Raji (cell line): ENCODE measurements around the gene UBL3.

Source experiments
- POLR2A ChIP-seq: IDR thresholded peaks from 2 replicates; pipeline ENCODE4 v1.6.1; 2011; ENCODE audit warnings: low read depth, low read length, control low read depth; ENCODE audit not compliant: insufficient read depth

Gene UBL3

GRCh38 chr13:29844441-29844840, 6.0 kb downstream of the UBL3 start:
- no peak for TF ChIP-seq POLR2A

GRCh38 chr13:29840585-29840984, 9.8 kb downstream of the UBL3 start:
- TF ChIP-seq POLR2A: no peak

DNA sequence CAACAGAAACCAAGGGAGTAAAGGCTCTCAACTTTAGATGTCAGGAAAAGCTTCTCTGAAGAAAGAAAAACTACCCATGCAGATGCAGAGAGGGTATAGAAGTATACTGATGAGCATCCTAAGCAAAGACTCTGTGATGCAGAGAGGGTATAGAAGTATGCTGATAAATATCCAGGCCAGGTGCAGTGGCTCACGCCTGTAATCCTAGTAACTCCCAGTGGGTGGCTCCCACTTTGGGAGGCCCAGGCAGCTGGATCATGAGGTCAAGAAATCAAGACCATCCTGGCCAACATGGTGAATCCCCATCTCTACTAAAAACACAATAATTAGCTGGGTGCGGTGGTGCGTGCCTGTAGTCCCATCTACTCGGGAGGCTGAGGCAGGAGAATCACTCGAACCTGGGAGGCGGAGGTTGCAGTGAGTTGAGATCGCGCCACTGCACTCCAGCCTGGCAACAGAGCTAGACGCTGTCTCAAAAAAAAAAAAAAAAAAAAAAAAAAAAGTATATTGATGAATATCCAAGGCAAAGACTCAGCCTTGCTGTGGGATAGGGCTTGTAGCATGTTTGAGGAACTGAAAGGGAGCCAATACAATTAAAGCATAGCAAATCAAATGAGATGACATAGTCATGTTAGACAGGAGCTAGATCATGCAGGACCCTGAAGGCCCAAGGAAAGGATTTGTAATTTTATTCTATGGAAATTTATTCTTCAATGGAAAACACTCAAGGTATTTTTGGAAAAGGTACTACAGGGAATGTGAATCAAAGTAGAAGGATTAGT, 14.9 kb downstream of the UBL3 start:
- no peak for TF ChIP-seq POLR2A

DNA sequence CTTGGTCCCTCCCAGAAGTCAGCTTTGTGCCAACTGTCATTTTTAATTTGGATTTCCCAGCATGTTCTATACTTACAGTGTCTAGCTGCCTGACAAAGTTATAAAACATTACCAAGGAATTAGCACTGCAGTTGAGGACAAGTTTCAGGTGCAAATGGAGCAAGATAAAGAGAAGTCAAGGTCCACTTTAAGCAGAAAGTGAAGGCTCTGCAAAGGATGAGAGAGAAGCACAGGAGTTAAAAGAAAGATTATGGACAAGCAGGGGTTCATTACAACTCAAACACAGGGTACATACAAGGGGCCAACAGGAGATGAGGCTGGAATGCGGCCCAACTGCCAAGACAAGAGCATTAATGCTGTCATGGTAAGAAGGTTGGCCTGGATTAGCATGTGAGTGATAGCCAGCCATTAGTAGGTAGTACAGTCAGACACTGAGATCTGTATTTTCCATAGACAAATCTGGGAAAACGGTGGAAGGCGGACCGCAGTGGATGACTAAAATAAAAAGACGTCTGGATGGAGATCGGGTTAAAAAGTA, 17.6 kb downstream of the UBL3 start:
- no peak for TF ChIP-seq POLR2A

GRCh38 chr13:29830000-29830399, 20.4 kb downstream of the UBL3 start:
- no peak for TF ChIP-seq POLR2A

DNA sequence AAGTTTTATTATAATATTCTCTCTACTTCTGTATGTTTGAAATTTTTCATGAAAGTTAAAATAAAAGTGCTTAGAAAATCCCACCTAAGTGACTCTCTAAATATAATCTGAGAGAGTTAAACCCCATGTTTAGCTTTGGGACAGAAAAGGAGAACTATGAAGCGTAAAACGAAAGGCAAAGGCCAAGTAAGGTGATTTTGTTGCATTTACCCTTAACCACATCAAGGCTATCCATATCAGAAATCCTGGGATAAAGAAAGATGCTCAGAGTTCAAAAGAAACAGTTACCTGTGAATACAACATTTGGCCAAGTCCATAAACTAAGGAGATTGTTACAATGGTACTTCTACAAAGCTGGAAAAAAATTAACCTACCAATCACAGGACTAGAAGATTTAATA, 31.3 kb downstream of the UBL3 start:
- TF ChIP-seq POLR2A: no peak

DNA sequence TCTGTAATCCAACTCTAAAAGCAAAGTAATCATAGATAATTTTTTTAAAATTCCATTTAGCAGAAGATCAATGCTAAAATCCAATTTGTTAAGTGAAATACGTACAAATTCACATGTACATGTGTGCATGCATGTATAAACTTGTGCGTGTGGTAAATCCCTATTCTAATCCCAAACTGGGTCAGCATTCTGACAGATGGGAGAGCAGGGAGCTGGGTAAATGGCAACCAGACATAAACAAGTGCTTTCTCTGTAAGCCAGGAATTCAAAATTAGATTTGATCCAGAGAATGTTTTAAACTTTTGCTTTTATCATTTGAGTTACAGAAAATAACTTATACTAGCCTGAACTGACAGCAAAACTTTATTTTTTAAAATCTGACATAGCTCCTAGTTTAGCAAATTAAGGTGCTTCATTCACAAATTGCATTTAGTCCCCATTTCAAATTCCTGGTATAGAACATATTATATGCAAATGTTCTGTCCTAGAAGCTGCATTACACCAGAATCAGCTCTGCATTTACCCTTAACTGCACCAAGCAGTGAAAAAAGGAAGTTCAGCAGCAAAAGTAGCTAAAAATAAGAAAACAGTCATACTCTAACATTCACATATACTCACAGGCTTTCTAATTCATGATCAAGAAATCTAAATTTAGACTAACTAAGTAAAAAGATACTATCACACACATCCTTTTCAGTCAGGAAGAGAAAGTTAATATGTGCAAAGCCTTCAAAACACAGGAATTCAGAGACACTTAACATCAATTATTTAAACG, 32.6 kb downstream of the UBL3 start:
- no peak for TF ChIP-seq POLR2A

GRCh38 chr13:29816715-29817114, 33.7 kb downstream of the UBL3 start:
- no peak for TF ChIP-seq POLR2A

DNA sequence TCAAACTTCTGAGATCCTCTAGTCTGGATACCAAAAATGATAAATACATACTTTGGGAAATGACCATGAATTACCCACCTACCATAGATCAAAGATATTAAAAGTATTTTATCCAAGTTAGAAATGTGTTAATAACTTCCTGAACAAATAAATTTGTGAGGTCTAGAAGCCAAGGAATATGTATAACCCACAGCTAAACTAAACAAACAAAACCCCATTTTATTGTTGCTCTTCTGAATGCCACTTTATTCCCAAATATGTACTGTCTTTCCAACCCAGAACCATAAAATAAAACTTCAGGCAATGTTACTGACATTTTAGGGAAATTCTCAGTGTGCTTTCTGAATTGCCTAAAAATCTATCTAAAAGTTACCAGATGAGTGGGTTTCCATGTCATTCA, 35.1 kb downstream of the UBL3 start:
- no peak for TF ChIP-seq POLR2A

DNA sequence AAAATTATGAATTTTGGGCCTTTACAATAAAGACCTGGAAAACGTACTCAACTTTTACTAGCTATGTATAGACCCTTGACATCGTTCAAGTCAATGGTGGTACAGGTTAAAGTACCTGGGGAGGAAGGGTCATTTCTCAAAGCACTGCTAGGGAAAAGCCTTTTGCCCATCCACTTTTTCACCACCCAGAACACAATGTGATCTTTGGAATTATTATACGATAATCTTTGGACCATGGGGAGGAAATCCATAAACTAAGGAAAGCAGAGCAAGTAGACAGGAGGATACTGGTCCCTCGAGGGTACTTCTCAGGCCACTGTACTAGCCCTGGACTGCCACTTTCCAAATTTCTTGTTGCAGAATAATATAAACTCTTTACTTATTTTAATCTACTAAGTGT, 39.5 kb downstream of the UBL3 start:
- TF ChIP-seq POLR2A: no peak

GRCh38 chr13:29810145-29810742, 40.2 kb downstream of the UBL3 start:
- TF ChIP-seq POLR2A: no peak

DNA sequence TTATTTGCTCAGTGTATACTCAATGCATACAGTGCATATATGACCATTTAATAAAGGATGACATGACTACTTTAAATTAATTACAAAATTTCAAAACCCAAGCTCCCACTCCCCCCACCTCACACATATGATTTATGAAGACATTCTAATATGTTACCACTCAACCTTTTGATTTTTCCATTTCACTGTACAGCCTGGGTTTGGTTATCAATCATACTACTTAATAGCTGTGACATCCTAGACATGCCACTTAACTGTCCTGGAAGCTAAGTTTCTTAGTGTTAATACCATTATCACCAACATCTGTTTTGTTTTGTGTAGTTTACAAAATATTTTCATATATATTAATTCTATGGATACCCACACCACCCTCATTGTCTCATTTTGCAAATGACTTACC, 42.2 kb downstream of the UBL3 start:
- TF ChIP-seq POLR2A: no peak

GRCh38 chr13:29805994-29806979, 44.1 kb downstream of the UBL3 start:
- TF ChIP-seq POLR2A: no peak

- TF ChIP-seq POLR2A: no peak
These were observed 47.2 kb downstream of the UBL3 start for GRCh38 chr13:29803221-29803620.

GRCh38 chr13:29802621-29803020, 47.8 kb downstream of the UBL3 start:
- TF ChIP-seq POLR2A: no peak
